Measurements from ENCODE around the gene PDE6D.

Gene PDE6D

GRCh38 chr2:231780909-231781797, at the start of gene PDE6D:
Gene PDE6D, minus strand, starts transcription at chr2:231781282. Its CDS starts 168 bp downstream, at chr2:231781114.
- DNase-seq: peak; percentile 99

GRCh38 chr2:231821908-231822307, 40.8 kb upstream of the PDE6D start:
- no peak for DNase-seq

GRCh38 chr2:231820786-231821303, 39.8 kb upstream of the PDE6D start:
- no peak for DNase-seq

- DNase-seq: no peak
These were observed 38.5 kb upstream of the PDE6D start for GRCh38 chr2:231819447-231820042.

GRCh38 chr2:231816327-231817026, 35.4 kb upstream of the PDE6D start:
- no peak for DNase-seq

- DNase-seq: no peak
These were observed 29.8 kb upstream of the PDE6D start for GRCh38 chr2:231810905-231811304.

GRCh38 chr2:231807020-231807419, 25.9 kb upstream of the PDE6D start:
- DNase-seq: no peak

- no peak for DNase-seq
These were observed 22.5 kb upstream of the PDE6D start for GRCh38 chr2:231803501-231804138.

- DNase-seq: no peak
These were observed 19.5 kb upstream of the PDE6D start for GRCh38 chr2:231800493-231801091.

GRCh38 chr2:231795525-231796327, 14.6 kb upstream of the PDE6D start:
- no peak for DNase-seq

GRCh38 chr2:231794383-231794782, 13.3 kb upstream of the PDE6D start:
- DNase-seq: no peak

- no peak for DNase-seq
These were observed 10.0 kb upstream of the PDE6D start for GRCh38 chr2:231791107-231791506.

- no peak for DNase-seq
These were observed 5.8 kb upstream of the PDE6D start for GRCh38 chr2:231786917-231787292.

GRCh38 chr2:231786177-231786916, 5.3 kb upstream of the PDE6D start, which contains the start of gene COPS7B:
Gene COPS7B, plus strand, starts transcription at chr2:231786445. Its CDS starts 2,126 bp downstream, at chr2:231788571.
- DNase-seq: peak; percentile 92

GRCh38 chr2:231785822-231786176, 4.7 kb upstream of the PDE6D start:
- no peak for DNase-seq

- DNase-seq: no peak
These were observed 4.3 kb upstream of the PDE6D start for GRCh38 chr2:231785413-231785812.

GRCh38 chr2:231781798-231782726, 980 bp upstream of the PDE6D start:
- DNase-seq: peak; percentile 27

GRCh38 chr2:231780123-231780908, 766 bp downstream of the PDE6D start:
- DNase-seq: peak; percentile 32
